ENCODE results near the gene PPP1R3G.
"Not testable (repeated sequence)": the region's sequence is repeated elsewhere in the genome, so short reads cannot be mapped to it uniquely, and the experiment has no call there.

PPP1R3G gene

DNA sequence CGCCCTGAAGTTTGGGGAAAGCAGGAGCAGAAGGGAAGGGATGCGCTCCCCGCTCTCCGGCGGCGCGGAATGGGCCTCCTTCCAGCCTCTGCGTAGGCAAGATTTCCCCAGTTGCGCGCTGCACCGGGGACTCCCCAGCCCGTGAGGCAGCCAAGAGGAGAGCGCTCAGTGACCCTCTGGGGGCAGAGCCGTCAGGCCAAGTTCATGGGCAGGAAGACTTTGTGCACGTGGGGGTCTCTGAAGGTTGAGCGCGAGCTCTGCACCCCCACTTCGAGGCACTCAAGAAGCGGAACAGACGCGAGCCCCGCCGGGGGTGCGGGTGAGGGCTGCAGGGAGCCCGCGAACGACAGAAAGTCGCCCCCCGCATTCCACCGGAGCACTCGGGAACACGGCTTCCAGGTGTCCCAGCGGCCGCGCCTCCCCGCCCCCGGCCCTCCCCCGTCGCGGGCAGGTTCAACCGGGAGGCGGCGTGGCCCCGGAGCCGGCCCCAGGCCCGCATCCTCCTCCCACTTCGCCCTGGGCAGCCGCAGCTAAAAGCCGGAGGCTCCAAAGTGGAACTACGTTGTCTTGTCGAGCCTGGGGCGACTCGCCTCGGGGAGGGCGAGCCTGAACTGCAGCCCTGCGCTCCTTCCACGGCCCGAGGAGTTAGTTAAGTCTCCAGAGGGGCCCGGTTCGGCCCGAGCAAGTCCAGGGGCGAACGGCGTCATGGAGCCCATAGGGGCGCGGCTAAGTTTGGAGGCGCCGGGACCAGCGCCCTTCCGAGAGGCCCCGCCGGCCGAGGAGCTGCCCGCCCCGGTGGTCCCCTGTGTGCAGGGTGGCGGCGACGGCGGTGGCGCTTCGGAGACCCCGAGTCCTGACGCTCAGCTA, at the start of gene PPP1R3G:
Gene PPP1R3G, plus strand, starts transcription at position 561 of the 867 bp plus-strand sequence. Its CDS starts 145 bp downstream, at position 706.
- DNase-seq = no peak

DNA sequence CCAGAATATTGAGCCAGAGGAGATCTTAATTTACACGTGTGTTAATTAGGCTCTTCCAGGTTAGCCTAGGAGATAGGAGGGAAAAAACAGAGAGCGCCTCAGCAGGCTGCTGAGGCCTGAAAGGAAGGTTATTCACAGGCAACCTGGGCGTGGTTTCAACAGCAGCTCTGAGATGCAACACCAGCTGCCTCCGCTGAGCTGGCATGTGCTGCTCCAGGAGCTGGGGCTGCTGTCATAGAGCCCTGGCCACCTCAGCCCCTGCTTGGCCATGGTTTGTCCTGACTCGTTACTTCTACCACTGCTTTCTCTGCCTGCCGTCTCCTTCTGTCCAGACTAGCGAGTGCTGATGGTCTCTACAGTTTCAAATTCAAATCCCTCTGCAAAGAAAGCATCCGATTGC, 48.9 kb upstream of the PPP1R3G start:
- DNase-seq = no peak

DNA sequence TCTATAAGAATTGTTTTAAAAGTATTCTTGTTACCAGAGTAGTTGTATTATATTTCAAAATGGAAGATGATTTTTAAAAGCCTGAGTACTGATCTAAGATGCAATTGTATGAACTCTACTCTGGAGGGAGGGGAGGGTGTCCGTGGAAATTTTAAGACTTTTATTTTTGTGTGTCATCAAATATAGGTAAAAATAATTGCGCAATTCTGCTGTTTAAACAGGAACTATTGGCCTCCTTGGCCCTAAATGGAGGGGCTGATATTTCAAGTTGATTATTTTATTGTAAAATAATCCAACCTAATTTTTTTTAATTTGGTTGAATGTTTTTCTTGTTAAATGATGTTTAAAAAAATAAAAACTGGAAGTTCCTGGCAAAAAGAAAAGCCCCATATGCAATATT, 43.2 kb upstream of the PPP1R3G start:
- DNase-seq = no peak

DNA sequence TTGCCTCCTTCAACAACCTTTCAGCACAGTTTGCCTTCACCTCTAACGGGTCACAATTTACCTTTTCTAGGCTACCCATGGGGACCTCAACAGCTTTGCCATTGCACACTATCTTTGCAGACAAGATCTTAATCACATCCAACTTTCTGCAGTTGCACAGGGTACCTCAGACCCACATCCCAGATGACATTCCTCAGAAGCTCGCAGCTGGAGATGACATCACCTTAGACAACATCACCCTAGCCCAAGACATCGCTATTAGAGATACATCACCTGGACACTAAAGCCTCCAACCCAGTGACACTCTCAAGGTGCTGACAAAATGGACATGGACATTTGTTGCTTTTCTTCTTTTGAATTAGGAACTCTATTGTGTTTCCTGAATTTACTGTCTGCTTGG, 42.7 kb upstream of the PPP1R3G start:
- DNase-seq = no peak

DNA sequence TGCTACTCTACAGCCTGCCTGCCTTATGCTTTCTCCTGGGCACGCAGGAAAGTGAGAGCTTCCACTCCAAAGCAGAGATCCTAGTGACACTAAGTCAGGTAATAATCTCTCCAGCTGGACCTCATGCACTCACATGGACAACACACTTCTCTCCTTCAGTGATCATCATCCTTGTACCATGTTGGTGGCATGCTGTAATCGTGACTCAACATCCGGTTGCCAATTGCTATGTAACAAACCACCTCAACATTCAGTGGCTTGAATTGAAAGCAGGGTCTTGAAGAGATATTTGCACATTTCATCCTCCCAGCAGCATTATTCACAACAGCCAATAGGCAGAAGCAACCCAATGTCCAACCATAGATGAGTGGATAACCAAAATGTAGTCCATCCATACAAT, 40.3 kb upstream of the PPP1R3G start:
- no peak for DNase-seq

DNA sequence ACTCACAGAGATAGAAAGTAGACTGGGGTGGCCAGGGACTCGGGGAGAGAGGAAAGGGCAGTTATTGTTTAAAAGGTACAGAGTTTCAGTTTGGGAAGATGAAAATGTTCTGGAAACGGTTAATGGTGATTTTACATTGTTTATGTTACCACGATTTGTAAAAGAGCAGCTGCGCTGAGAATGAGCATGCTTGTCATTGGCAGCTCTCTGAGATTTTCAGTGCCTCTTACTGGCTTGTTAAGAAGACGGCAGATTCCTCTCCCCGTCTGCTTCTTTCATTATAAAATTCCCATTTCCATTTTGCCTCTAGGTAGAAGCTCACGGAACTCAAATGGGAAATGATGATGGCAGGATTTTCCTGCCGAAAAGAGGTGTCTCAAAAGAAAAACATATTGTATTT, 39.7 kb upstream of the PPP1R3G start:
- no peak for DNase-seq

DNA sequence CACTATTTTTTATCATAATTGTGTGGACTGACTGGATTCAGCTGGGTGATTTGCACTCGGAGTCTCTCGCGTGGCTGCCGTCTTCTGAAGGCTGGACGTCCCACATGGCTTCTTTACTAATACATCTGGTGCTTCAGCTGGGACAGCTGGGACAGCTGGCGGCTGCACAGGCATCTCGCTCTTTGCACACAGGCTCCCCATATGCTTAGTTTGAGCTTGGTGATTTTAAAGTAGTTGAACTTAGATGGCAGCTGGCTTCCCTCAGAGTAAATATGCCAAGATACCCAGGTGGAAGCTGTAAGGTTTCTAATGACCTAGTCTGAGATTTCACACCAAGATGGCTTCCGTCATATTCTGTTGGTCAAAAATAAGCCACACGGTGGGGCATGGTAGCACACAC, 38.7 kb upstream of the PPP1R3G start:
- DNase-seq = no peak

DNA sequence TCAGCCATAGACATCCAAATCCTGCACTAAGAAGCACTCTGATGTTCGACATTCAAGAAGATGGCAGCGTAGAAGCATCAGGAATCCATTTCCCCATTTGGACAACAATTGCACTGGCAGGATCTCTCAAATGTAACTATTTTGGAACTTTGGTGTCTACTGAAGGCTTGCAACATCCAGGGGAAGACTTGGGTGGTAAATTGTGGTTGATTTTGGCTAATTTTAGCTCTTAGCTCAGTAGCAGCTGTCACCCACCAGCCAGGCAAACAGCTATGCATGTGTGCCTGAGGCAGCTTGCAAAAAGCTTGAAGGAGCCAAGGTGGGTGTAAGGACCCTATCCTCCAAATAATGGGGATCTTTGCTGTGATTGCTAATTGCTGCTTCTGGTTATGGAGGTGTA, 35.1 kb upstream of the PPP1R3G start:
- no peak for DNase-seq

DNA sequence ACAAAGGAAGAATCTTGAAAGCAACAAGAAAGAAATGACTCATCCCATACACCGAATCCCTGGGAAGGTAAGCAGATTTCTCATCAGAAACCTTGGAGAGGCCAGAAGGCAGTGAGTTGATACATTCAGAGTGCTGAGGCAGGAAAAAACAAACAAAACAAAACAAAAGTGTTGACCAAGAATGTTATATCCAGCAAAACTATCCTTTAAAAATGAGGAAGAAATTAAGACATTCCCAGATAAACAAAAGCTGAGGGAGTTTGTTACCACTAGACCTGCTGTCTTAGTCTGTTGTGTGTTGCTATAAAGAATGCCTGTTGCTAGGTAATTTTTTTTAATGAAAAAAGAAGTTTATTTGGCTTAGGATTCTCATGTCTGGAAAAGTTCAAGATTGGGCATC, 33.7 kb upstream of the PPP1R3G start:
- DNase-seq = no peak

DNA sequence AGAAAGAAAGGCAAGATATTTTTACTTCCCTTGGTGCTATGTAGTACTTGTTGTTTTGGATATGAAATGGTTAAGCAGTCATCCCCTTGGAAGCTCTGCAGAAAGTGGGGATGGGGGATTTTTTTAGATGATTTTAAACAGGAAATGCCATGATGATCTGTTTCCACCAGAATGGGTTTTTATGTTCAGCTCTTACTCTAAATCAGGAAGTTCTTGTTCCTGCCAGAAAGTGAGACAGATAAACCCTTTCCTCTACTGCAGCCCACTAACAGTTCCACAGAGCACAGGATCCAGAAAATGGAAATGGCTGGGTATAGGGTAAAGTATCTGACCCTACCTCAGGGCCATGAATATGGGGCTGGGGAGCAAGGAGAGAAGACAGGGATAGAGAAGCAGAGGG, 32.1 kb upstream of the PPP1R3G start:
- no peak for DNase-seq

DNA sequence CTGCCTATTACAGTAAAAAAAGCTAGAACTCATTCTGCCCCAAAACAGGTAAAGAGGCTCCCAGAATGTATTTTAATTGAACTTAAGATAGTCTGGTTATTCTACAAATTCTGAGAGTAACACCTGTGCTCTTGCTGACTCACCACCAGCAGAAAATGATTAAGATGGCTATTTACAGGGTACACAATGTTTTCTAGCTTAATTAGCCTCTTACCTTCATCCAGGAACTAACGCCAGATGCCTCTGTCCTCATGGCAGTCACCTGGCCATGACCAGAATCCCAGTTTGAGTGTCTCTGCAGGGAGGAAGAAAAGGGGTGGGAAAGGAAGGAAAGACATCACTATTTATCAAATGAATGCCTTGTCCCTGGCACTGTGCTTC, 31.3 kb upstream of the PPP1R3G start:
- DNase-seq = no peak

DNA sequence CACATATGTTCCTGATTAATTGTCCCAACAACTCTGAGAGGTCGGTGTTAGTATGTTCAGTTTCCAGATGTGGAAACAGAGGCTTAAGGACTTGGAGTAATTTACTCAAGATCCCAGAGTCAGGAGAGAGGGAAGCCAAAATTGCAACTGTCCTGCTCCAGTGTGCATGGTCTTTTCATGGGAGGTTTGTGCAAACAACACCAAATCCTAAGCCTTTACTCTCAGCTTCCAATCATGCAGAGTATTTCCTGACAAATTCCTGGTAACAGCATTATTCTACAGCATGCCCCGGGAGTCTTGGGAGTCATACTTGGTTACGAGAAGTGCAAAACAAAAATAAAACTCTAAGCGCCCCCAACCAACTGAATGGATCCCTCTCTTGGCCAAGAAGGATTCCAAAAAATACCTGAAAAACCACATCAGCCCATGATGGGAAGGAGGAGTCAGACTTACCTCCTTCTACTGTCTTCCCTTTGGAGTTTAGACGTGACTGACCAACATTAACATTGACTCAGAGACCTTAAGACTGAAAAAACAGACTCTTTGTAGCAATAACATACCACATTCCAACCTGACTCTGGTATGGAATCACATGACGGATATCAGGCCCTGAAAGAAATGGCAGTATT, 30.8 kb upstream of the PPP1R3G start:
- no peak for DNase-seq

DNA sequence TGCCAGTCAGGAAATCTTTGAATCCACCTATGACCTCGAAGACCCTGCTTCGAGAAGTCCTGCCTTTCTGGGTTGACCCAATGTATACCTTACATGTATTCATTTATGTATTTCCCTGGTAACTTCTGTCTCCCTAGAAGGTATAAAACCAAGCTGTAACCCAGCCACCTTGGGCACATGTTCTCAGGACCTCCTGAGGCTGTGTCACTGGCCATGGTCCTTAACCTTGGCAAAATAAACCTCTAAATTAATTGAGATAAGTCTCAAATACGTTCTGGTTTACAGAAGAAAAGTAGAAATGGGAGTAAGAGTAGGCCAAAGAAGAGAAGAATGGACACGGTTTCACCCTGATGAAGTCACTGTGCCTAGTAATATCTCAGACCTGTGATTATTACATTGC, 30.0 kb upstream of the PPP1R3G start:
- DNase-seq = no peak

DNA sequence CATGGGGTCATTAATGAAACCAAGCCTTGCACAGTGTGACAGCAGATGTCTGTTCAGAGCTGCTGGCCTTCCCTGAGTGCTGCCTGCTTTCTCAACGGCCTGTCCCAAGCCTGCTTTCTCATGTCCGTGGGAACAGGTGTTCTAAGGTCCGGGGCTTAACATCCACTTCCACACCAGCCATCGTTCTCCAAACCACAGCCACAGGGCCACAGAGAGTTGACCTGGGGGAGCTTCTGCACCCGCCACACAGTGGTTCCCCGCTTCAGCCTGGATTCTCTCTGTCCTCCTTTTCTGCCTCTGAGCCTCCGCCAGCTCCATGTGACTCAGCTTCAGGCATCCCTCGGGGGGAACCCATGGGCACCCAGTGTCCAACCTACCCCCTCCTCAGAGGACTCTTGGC, 26.9 kb upstream of the PPP1R3G start:
- no peak for DNase-seq

DNA sequence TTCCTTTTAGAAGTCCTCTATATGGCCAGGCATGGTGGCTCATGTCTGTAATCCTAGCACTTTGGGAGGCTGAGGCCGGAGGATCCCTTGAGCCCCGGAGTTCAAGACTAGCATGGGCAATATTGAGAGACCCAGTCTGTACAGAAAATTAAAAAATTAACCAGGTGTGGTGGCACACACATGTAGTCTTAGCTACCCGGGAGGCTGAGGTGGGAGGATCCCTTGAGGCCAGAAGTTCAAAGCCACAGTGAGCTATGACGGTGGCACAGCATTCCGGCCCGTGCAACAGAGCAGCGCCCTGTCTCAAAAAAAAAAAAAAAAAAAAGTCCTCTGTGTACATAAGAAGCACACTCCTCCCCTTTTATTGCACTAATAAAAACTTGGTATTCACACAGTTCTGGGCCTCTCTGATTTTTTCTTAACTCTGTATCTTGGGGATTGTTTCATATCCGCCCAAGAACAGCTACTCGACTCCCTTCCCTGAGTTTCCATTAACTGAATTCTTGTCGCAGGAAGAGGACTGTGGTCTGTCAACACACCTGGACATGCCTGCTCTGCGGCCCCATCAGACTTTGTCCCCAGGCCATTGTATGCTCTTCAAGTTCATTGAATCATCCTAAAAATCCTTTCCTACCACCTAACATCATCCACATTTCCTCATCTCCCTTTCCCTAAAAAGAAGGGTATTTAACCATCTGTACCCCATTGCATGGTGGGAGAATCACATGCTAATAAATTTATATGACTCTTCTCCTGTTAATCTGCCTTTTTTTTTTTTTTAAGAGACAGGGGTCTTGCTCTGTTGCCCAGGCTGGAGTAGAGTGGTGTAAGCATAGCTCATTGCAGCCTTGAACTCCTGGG, 25.9 kb upstream of the PPP1R3G start:
- no peak for DNase-seq

DNA sequence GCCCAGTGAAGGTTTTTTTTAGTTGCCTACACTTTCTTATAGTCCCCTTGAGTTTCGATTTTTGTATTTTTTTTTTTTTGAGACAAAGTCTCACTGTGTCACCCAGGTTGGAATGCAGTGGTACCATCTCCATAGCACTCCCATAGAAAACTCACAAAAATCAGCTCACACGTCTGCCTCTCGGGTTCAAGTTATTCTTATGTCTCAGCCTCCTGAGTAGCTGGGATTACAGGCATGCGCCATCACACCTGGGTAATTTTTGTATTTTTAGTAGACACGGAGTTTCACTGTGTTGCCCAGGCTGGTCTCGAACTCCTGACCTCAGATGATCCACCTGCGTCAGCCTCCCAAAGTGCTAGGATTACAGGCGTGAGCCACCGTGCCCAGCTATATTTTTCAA, 24.7 kb upstream of the PPP1R3G start:
- not testable (repeated sequence) for DNase-seq

DNA sequence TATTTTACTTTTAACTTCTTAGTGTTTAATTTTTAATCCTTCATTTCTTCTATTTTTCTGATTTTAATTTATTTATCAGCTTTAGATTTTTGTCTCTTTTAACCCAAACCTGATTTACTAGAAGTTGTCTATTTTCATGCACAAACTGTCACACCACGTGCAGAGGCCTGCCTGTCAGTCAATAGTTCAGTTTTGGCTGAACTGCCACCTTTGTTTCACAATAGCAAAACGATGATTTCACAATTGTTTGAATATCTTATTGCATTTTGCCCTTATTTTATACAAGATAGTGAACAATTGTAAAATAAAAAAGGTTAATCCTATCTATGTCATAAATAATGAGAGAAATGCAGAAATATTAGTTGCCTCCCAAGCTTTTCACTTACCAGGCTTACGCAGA, 24.0 kb upstream of the PPP1R3G start:
- DNase-seq = no peak

DNA sequence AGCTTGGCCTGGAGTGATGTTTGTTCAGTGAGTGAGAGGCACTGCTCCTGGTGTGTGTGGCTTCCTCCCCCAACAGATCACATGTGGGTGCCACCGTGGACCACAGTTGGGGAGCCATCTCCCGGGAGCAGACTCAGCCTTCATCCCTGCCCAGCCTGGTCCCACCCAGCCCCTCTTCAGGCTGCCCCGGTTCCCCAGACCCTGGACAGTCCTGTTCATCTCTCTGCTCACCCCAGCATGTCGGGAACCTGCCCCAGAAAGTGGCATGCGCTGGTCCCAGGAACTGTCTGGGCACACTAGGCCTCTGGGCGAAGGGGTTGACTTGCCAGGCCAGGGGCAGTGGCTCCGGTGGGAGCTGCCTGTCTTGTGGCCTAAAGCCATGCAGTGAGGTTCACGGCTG, 21.5 kb upstream of the PPP1R3G start:
- DNase-seq = no peak

DNA sequence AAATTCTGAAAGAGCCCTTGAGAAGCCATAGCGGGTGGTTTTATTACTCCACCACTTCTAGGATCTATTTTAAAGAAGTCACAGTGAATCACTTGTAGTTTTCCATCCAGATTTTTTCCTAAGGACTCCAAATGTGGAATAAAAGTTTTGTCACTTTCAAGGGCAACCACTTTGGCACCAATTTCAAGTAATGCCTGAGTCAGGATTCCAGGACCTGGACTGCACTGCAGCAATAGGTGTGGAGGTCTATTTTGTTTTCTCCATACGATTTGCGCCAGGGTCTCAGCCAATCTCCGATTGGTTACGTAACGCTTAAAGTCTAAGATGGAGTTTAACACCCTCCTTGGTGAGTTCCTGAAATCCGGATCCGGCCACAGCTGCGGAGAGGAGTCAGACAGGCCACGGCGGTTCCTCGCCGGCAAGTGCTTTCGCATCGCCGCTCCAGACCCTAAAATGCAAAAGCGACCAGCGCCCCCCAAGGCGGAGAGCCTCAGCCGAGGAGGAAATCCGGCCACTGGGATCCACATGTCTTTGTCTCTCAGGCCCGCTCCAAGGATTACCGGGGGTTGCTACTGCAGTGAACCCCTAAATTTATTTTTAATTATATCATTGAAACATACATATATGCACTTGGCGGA, 18.6 kb upstream of the PPP1R3G start:
- no peak for DNase-seq

DNA sequence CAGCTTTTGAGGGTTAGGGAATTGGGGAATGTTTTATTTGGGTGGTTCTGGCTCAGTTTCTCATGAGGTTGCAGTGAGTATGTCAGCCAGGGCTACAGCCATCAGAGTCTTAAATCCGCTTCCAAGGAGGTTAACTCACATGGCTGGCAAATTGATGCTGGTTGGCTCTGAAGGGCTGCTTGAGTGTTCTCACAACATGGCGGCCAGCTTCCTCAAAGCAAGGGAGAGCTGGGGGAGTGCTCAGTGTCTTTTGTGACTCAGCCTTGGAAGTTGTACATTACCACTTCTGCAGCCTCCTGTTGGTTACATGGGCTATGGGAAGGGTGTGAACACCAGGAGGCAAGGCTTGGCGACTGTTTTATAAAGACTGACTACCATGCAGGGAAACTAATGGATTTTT, 17.8 kb upstream of the PPP1R3G start:
- no peak for DNase-seq

DNA sequence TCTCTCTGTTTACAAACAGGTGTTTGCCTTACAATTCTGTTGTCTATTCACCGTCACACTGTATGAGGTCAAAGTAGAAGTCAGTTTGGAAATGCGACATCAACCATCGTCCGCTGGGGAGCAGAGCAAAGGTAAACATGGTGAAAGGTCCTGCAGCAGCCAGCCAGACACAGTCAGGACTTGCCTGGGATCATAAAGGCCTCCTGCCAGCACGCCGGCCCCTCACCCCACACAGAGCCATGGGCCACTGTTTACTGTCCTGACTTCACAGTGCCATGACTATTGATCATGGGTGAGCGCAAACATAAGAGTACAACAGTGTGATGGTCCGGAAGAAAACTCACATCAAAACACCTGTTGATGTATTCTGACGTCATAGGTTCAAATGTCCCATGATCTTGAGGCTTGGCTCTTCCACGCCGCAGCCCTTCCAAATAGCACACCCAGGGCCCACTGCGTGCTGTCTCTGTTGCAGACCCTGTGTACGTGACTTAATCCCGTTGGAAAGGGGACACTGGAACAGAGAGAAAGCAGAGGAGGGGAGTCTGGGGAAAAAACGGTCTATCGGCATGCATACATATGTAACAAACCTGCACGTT, 16.9 kb upstream of the PPP1R3G start:
- no peak for DNase-seq

DNA sequence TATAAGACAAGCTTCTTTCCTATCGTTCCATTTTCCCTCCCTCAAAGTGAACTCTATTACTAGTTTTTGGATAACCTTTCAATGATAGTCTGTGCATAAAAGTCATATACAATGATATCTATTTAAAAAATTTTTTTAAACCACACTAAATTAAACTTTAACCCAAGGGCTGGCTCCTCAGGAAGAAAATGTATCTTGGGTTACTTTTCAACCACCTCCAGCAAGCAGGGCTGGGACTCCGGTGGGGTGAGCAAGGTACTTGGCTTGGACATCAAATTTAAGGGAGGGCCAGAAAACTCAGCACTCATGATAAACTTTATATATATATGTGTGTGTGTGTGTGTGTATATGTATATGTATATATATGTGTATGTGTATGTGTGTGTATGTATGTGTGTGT, 13.9 kb upstream of the PPP1R3G start:
- DNase-seq = no peak

DNA sequence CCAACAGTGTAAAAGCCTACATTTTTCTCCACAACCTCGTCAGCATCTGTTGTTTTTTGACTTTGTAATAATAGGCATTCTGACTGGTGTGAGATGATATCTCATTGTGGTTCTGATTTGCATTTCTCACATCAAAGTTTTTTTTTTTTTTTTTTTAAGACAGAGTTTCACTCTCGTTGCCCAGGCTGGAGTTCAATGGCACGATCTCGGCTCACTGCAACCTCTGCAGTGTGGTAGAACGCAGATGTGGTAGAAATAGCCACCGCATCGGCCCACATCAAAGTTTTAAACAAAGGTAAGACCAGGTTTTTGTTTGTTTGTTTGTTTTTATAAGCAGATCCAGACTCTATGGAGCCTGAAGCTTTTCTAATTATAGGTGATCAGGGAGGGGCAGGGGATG, 12.7 kb upstream of the PPP1R3G start:
- DNase-seq = no peak
